Measurements from ENCODE around the gene TMEM18. TPM values are rescaled to one million over a fixed set of nuclear protein-coding genes. Genes with fewer than 3 reads are reported as not detected.

TMEM18 gene
- total and polyA plus RNA-seq, 2 donors, result 25.0 to 25.6 TPM

- Histone ChIP-seq H3K4me3 (ENCODE audit: low read length in 2 of 2) (no peak overlapping the region), H3K27ac (ENCODE audit: low read depth in 1 of 2, low read length in 1 of 2) (no peak overlapping the region)
- 87% methylated on average over 12 of the region's 12 CpGs for WGBS
These were observed 51.5 kb downstream of the TMEM18 start for GRCh38 chr2:625415-626333.

GRCh38 chr2:624551-625347 is 52.5 kb downstream of the TMEM18 start:
- no peak overlapping the region for H3K4me3 ChIP-seq (ENCODE audit: low read length in 2 of 2)
- H3K4me1 ChIP-seq (ENCODE audit: control insufficient read depth in 2 of 2, insufficient read depth in 2 of 2, low read length in 2 of 2), result no peaks in the 10 kb centered on the region
- peaks cover 0 to 2% of the 10 kb centered on the region in 2 donors for H3K27me3 ChIP-seq (ENCODE audit: control insufficient read depth in 2 of 2, insufficient read depth in 1 of 2, low read length in 1 of 2)
- H3K9me3 ChIP-seq (ENCODE audit: control insufficient read depth in 2 of 2, insufficient read depth in 1 of 2, low read length in 1 of 2), result no peaks in the 10 kb centered on the region
- no peaks in the 10 kb centered on the region for H3K36me3 ChIP-seq (ENCODE audit: control insufficient read depth in 2 of 2, insufficient read depth in 2 of 2, low read length in 1 of 2)
- H3K27ac ChIP-seq (ENCODE audit: low read depth in 1 of 2, low read length in 1 of 2), result no peak overlapping the region
- 82% methylated on average over 11 of the region's 11 CpGs for WGBS
- DNase-seq (ENCODE audit: low read depth in 6 of 9, low spot score in 9 of 9), result no peak

More at GRCh38 chr2:625415-626333, 51.5 kb downstream of the TMEM18 start:
- H3K4me1 ChIP-seq (ENCODE audit: control insufficient read depth in 2 of 2, insufficient read depth in 2 of 2, low read length in 2 of 2), result no peaks in the 10 kb centered on the region
- H3K36me3 ChIP-seq (ENCODE audit: control insufficient read depth in 2 of 2, insufficient read depth in 2 of 2, low read length in 1 of 2), result no peaks in the 10 kb centered on the region
- H3K9me3 ChIP-seq (ENCODE audit: control insufficient read depth in 2 of 2, insufficient read depth in 1 of 2, low read length in 1 of 2), result no peaks in the 10 kb centered on the region
- H3K27me3 ChIP-seq (ENCODE audit: control insufficient read depth in 2 of 2, insufficient read depth in 1 of 2, low read length in 1 of 2), result peaks cover 0 to 2% of the 10 kb centered on the region in 2 donors
- DNase-seq (ENCODE audit: low read depth in 6 of 9, low spot score in 9 of 9), result no peak

- DNase-seq (ENCODE audit: low read depth in 6 of 9, low spot score in 9 of 9), result no peak
- Histone ChIP-seq H3K4me1 (ENCODE audit: control insufficient read depth in 2 of 2, insufficient read depth in 2 of 2, low read length in 2 of 2) (no peaks in the 10 kb centered on the region), H3K27ac (ENCODE audit: low read depth in 1 of 2, low read length in 1 of 2) (no peak overlapping the region), H3K36me3 (ENCODE audit: control insufficient read depth in 2 of 2, insufficient read depth in 2 of 2, low read length in 1 of 2) (no peaks in the 10 kb centered on the region), H3K4me3 (ENCODE audit: low read length in 2 of 2) (no peak overlapping the region), H3K27me3 (ENCODE audit: control insufficient read depth in 2 of 2, insufficient read depth in 1 of 2, low read length in 1 of 2) (peaks cover 0 to 2% of the 10 kb centered on the region in 2 donors), H3K9me3 (ENCODE audit: control insufficient read depth in 2 of 2, insufficient read depth in 1 of 2, low read length in 1 of 2) (no peaks in the 10 kb centered on the region)
- WGBS, result 87% methylated on average over 10 of the region's 10 CpGs
These were observed 53.1 kb downstream of the TMEM18 start for GRCh38 chr2:624096-624495.

- Histone ChIP-seq H3K4me3 (ENCODE audit: low read length in 2 of 2) (no peak overlapping the region), H3K9me3 (ENCODE audit: control insufficient read depth in 2 of 2, insufficient read depth in 1 of 2, low read length in 1 of 2) (no peaks in the 10 kb centered on the region), H3K4me1 (ENCODE audit: control insufficient read depth in 2 of 2, insufficient read depth in 2 of 2, low read length in 2 of 2) (no peaks in the 10 kb centered on the region), H3K27ac (ENCODE audit: low read depth in 1 of 2, low read length in 1 of 2) (no peak overlapping the region), H3K27me3 (ENCODE audit: control insufficient read depth in 2 of 2, insufficient read depth in 1 of 2, low read length in 1 of 2) (peaks cover 0 to 4% of the 10 kb centered on the region in 2 donors), H3K36me3 (ENCODE audit: control insufficient read depth in 2 of 2, insufficient read depth in 2 of 2, low read length in 1 of 2) (no peaks in the 10 kb centered on the region)
- WGBS, result 92% methylated on average over 13 of the region's 13 CpGs
- DNase-seq (ENCODE audit: low read depth in 6 of 9, low spot score in 9 of 9), result no peak
These were observed 53.9 kb downstream of the TMEM18 start for GRCh38 chr2:623130-623922.

- peaks cover 0 to 4% of the 10 kb centered on the region in 2 donors for H3K27me3 ChIP-seq (ENCODE audit: control insufficient read depth in 2 of 2, insufficient read depth in 1 of 2, low read length in 1 of 2)
- WGBS, result 84% methylated on average over 10 of the region's 10 CpGs
- no peaks in the 10 kb centered on the region for H3K9me3 ChIP-seq (ENCODE audit: control insufficient read depth in 2 of 2, insufficient read depth in 1 of 2, low read length in 1 of 2)
- H3K4me1 ChIP-seq (ENCODE audit: control insufficient read depth in 2 of 2, insufficient read depth in 2 of 2, low read length in 2 of 2), result no peaks in the 10 kb centered on the region
- H3K36me3 ChIP-seq (ENCODE audit: control insufficient read depth in 2 of 2, insufficient read depth in 2 of 2, low read length in 1 of 2), result no peaks in the 10 kb centered on the region
- H3K27ac ChIP-seq (ENCODE audit: low read depth in 1 of 2, low read length in 1 of 2), result no peak overlapping the region
- no peak overlapping the region for H3K4me3 ChIP-seq (ENCODE audit: low read length in 2 of 2)
- DNase-seq (ENCODE audit: low read depth in 6 of 9, low spot score in 9 of 9), result no peak
These were observed 54.8 kb downstream of the TMEM18 start for GRCh38 chr2:622357-622756.

GRCh38 chr2:621303-622099 is 55.7 kb downstream of the TMEM18 start:
- Histone ChIP-seq H3K4me3 (ENCODE audit: low read length in 2 of 2) (no peak overlapping the region), H3K36me3 (ENCODE audit: control insufficient read depth in 2 of 2, insufficient read depth in 2 of 2, low read length in 1 of 2) (no peaks in the 10 kb centered on the region), H3K9me3 (ENCODE audit: control insufficient read depth in 2 of 2, insufficient read depth in 1 of 2, low read length in 1 of 2) (no peaks in the 10 kb centered on the region), H3K27ac (ENCODE audit: low read depth in 1 of 2, low read length in 1 of 2) (no peak overlapping the region), H3K4me1 (ENCODE audit: control insufficient read depth in 2 of 2, insufficient read depth in 2 of 2, low read length in 2 of 2) (no peaks in the 10 kb centered on the region), H3K27me3 (ENCODE audit: control insufficient read depth in 2 of 2, insufficient read depth in 1 of 2, low read length in 1 of 2) (peaks cover 0 to 4% of the 10 kb centered on the region in 2 donors)
- DNase-seq (ENCODE audit: low read depth in 6 of 9, low spot score in 9 of 9), result no peak
- 97% methylated on average over 45 of the region's 45 CpGs for WGBS

- WGBS, result 95% methylated on average over 58 of the region's 58 CpGs
- no peak for DNase-seq (ENCODE audit: low read depth in 6 of 9, low spot score in 9 of 9)
- H3K36me3 ChIP-seq (ENCODE audit: control insufficient read depth in 2 of 2, insufficient read depth in 2 of 2, low read length in 1 of 2), result no peaks in the 10 kb centered on the region
These were observed 56.5 kb downstream of the TMEM18 start for GRCh38 chr2:620471-621302.

GRCh38 chr2:620004-620403 is 57.2 kb downstream of the TMEM18 start:
- Histone ChIP-seq H3K36me3 (ENCODE audit: control insufficient read depth in 2 of 2, insufficient read depth in 2 of 2, low read length in 1 of 2) (no peaks in the 10 kb centered on the region), H3K4me3 (ENCODE audit: low read length in 2 of 2) (no peak overlapping the region), H3K27me3 (ENCODE audit: control insufficient read depth in 2 of 2, insufficient read depth in 1 of 2, low read length in 1 of 2) (peaks cover 0 to 3% of the 10 kb centered on the region in 2 donors), H3K4me1 (ENCODE audit: control insufficient read depth in 2 of 2, insufficient read depth in 2 of 2, low read length in 2 of 2) (no peaks in the 10 kb centered on the region), H3K27ac (ENCODE audit: low read depth in 1 of 2, low read length in 1 of 2) (no peak overlapping the region), H3K9me3 (ENCODE audit: control insufficient read depth in 2 of 2, insufficient read depth in 1 of 2, low read length in 1 of 2) (no peaks in the 10 kb centered on the region)
- no peak for DNase-seq (ENCODE audit: low read depth in 6 of 9, low spot score in 9 of 9)
- 89% methylated on average over 14 of the region's 14 CpGs for WGBS

More at GRCh38 chr2:620471-621302, 56.5 kb downstream of the TMEM18 start:
- H3K27me3 ChIP-seq (ENCODE audit: control insufficient read depth in 2 of 2, insufficient read depth in 1 of 2, low read length in 1 of 2), result peaks cover 0 to 4% of the 10 kb centered on the region in 2 donors
- no peak overlapping the region for H3K4me3 ChIP-seq (ENCODE audit: low read length in 2 of 2)
- H3K4me1 ChIP-seq (ENCODE audit: control insufficient read depth in 2 of 2, insufficient read depth in 2 of 2, low read length in 2 of 2), result no peaks in the 10 kb centered on the region
- no peak overlapping the region for H3K27ac ChIP-seq (ENCODE audit: low read depth in 1 of 2, low read length in 1 of 2)
- H3K9me3 ChIP-seq (ENCODE audit: control insufficient read depth in 2 of 2, insufficient read depth in 1 of 2, low read length in 1 of 2), result no peaks in the 10 kb centered on the region
